ENCODE measurements around the gene GPR25.

- no peak for TF ChIP-seq POLR2A (IDR thresholded peaks at IDR 0.05)
- TF ChIP-seq CTCF (IDR thresholded peaks at IDR 0.05) = no peak
- TF ChIP-seq POLR2AphosphoS5 (IDR thresholded peaks at IDR 0.05) = no peak
- TF ChIP-seq EP300 (IDR thresholded peaks at IDR 0.05) = no peak
Measured at GRCh38 chr1:200909071-200909470, 36.3 kb downstream of the GPR25 start.
